ENCODE results near the gene FMN2.

GRCh38 chr1:240173836-240174235 lies 82.2 kb downstream of the FMN2 start:
- TF ChIP-seq CTCF (IDR thresholded peaks at IDR 0.05) (no peak), ZFX (IDR thresholded peaks at IDR 0.05; ENCODE audit: borderline replicate concordance) (no peak)
